Type B pancreatic cell (in vitro differentiated cells): Measurements from ENCODE around the gene LMTK2. TPM values are rescaled to one million over a fixed set of nuclear protein-coding genes. Genes with fewer than 3 reads are reported as not detected.

Experiments
- DNase-seq: peaks from one replicate; pipeline ENCODE4 v3.0.0; 2021; ENCODE audit warnings: mixed read lengths; ENCODE audit not compliant: unreplicated experiment; ENCODE audit errors: extremely low spot score
- H3K27ac Mint-ChIP-seq: 2 replicates; pipeline ENCODE4 v1.8.0; 2021; ENCODE audit warnings: mild to moderate bottlenecking, mixed read lengths
- H3K27me3 Mint-ChIP-seq: 2 replicates; pipeline ENCODE4 v1.8.0; 2021; ENCODE audit warnings: mixed read lengths
- H3K36me3 Mint-ChIP-seq: 2 replicates; pipeline ENCODE4 v1.8.0; 2021; ENCODE audit warnings: mixed read lengths
- H3K4me1 Mint-ChIP-seq: one replicate; pipeline ENCODE4 v1.8.0; 2021; ENCODE audit warnings: mixed read lengths; ENCODE audit not compliant: unreplicated experiment
- H3K4me3 Mint-ChIP-seq: 2 replicates; pipeline ENCODE4 v1.8.0; 2021; ENCODE audit warnings: mild to moderate bottlenecking, mixed read lengths
- H3K9me3 Mint-ChIP-seq: 2 replicates; pipeline ENCODE4 v1.8.0; 2021; ENCODE audit warnings: mixed read lengths
- CTCF ChIP-seq: fragments of 200-600 bp; sonication (generic); conservative IDR thresholded peaks from 2 replicates; pipeline ENCODE4 v1.5.0; 2021; ENCODE audit warnings: antibody characterized with exemption, mild to moderate bottlenecking
- total RNA-seq: library from RNA; stranded (reverse); gene quantifications from 2 replicates; pipeline ENCODE4 v1.2.1, GENCODE V29; 2021; ENCODE audit warnings: low replicate concordance

Gene LMTK2
- total RNA-seq, 1 donor from 2014 or later, result 20.6 TPM

GRCh38 chr7:98202367-98203195 is 95.9 kb downstream of the LMTK2 start:
- Mint-ChIP-seq H3K27ac (no peak overlapping the region), H3K9me3 (no peaks in the 10 kb centered on the region), H3K4me3 (no peak overlapping the region), H3K27me3 (no peaks in the 10 kb centered on the region), H3K4me1 (no peaks in the 10 kb centered on the region), H3K36me3 (peaks cover 14% of the 10 kb centered on the region)
- no peak for TF ChIP-seq CTCF
- no peak for DNase-seq

GRCh38 chr7:98203261-98203963 is 96.8 kb downstream of the LMTK2 start:
- no peak for TF ChIP-seq CTCF
- Mint-ChIP-seq H3K27ac (no peak overlapping the region), H3K27me3 (no peaks in the 10 kb centered on the region), H3K4me3 (no peak overlapping the region), H3K4me1 (no peaks in the 10 kb centered on the region), H3K36me3 (peaks cover 14% of the 10 kb centered on the region), H3K9me3 (no peaks in the 10 kb centered on the region)
- DNase-seq, result no peak

GRCh38 chr7:98203964-98204605 is 97.4 kb downstream of the LMTK2 start:
- Mint-ChIP-seq H3K27me3 (no peaks in the 10 kb centered on the region), H3K9me3 (no peaks in the 10 kb centered on the region), H3K4me3 (no peak overlapping the region), H3K36me3 (peaks cover 11% of the 10 kb centered on the region), H3K4me1 (no peaks in the 10 kb centered on the region), H3K27ac (no peak overlapping the region)
- no peak for DNase-seq
- TF ChIP-seq CTCF, result no peak

- no peaks in the 10 kb centered on the region for H3K27me3 Mint-ChIP-seq
- H3K4me1 Mint-ChIP-seq, result no peaks in the 10 kb centered on the region
- H3K27ac Mint-ChIP-seq, result no peak overlapping the region
- DNase-seq, result no peak
- peaks cover 9% of the 10 kb centered on the region for H3K36me3 Mint-ChIP-seq
- H3K4me3 Mint-ChIP-seq, result no peak overlapping the region
- H3K9me3 Mint-ChIP-seq, result no peaks in the 10 kb centered on the region
- no peak for TF ChIP-seq CTCF
These were observed 98.0 kb downstream of the LMTK2 start for GRCh38 chr7:98204670-98205069.

GRCh38 chr7:98205162-98205845 is 98.6 kb downstream of the LMTK2 start:
- TF ChIP-seq CTCF, result no peak
- DNase-seq, result no peak
- H3K27me3 Mint-ChIP-seq, result no peaks in the 10 kb centered on the region
- H3K27ac Mint-ChIP-seq, result no peak overlapping the region
- no peaks in the 10 kb centered on the region for H3K4me1 Mint-ChIP-seq
- H3K9me3 Mint-ChIP-seq, result no peaks in the 10 kb centered on the region
- H3K4me3 Mint-ChIP-seq, result no peak overlapping the region
- H3K36me3 Mint-ChIP-seq, result peaks cover 9% of the 10 kb centered on the region
